HG03565 (cell line): ENCODE measurements around the gene KCNJ2.

Source experiments
- ATAC-seq: cut with Tn5 transposase; IDR thresholded peaks from one replicate; pipeline ENCODE4 v1.9.1; 2021; ENCODE audit warnings: mild to moderate bottlenecking, moderate library complexity; ENCODE audit not compliant: unreplicated experiment

The KCNJ2 gene

GRCh38 chr17:70168977-70169708 lies at the start of gene KCNJ2:
Gene KCNJ2 (plus strand): TSS chr17:70169532. CDS start chr17:70175040, 5,508 bp downstream.
- ATAC-seq: peak; percentile 93

- ATAC-seq: no peak
Observed at GRCh38 chr17:70119545-70119944, 49.8 kb upstream of the KCNJ2 start.

GRCh38 chr17:70119983-70120382 lies 49.3 kb upstream of the KCNJ2 start:
- no peak for ATAC-seq

GRCh38 chr17:70120425-70120824 lies 48.9 kb upstream of the KCNJ2 start:
- ATAC-seq: no peak

- no peak for ATAC-seq
Observed at GRCh38 chr17:70121126-70121525, 48.2 kb upstream of the KCNJ2 start.

- ATAC-seq: no peak
Observed at GRCh38 chr17:70123193-70123592, 46.1 kb upstream of the KCNJ2 start.

- ATAC-seq: no peak
Observed at GRCh38 chr17:70124723-70125122, 44.6 kb upstream of the KCNJ2 start.

- no peak for ATAC-seq
Observed at GRCh38 chr17:70127221-70127873, 42.0 kb upstream of the KCNJ2 start.

- no peak for ATAC-seq
Observed at GRCh38 chr17:70128727-70129238, 40.5 kb upstream of the KCNJ2 start.

- no peak for ATAC-seq
Observed at GRCh38 chr17:70130289-70130688, 39.0 kb upstream of the KCNJ2 start.

- no peak for ATAC-seq
Observed at GRCh38 chr17:70132505-70132904, 36.8 kb upstream of the KCNJ2 start.

- no peak for ATAC-seq
Observed at GRCh38 chr17:70134042-70134441, 35.3 kb upstream of the KCNJ2 start.

GRCh38 chr17:70134777-70135176 lies 34.6 kb upstream of the KCNJ2 start:
- ATAC-seq: no peak

- no peak for ATAC-seq
Observed at GRCh38 chr17:70136131-70136530, 33.2 kb upstream of the KCNJ2 start.

- peak; percentile 99 for ATAC-seq
Observed at GRCh38 chr17:70137451-70138230, 31.7 kb upstream of the KCNJ2 start.

- ATAC-seq: no peak
Observed at GRCh38 chr17:70138291-70138865, 31.0 kb upstream of the KCNJ2 start.

- no peak for ATAC-seq
Observed at GRCh38 chr17:70139449-70139993, 29.8 kb upstream of the KCNJ2 start.

- no peak for ATAC-seq
Observed at GRCh38 chr17:70144260-70144846, 25.0 kb upstream of the KCNJ2 start.

GRCh38 chr17:70153210-70153609 lies 16.1 kb upstream of the KCNJ2 start:
- ATAC-seq: no peak

GRCh38 chr17:70157151-70157550 lies 12.2 kb upstream of the KCNJ2 start:
- ATAC-seq: no peak
